Activated T-cell treated with anti-CD3 and anti-CD28 coated beads for 24 hours (primary cell): Measurements from ENCODE around the gene RBM4B.

Experiments used
- DNase-seq: peaks from one replicate; pipeline ENCODE4 v3.0.0-alpha.2; 2020; ENCODE audit warnings: low read depth

The RBM4B gene

GRCh38 chr11:66686801-66687750 is 9.4 kb upstream of the RBM4B start:
- no peak for DNase-seq

DNA sequence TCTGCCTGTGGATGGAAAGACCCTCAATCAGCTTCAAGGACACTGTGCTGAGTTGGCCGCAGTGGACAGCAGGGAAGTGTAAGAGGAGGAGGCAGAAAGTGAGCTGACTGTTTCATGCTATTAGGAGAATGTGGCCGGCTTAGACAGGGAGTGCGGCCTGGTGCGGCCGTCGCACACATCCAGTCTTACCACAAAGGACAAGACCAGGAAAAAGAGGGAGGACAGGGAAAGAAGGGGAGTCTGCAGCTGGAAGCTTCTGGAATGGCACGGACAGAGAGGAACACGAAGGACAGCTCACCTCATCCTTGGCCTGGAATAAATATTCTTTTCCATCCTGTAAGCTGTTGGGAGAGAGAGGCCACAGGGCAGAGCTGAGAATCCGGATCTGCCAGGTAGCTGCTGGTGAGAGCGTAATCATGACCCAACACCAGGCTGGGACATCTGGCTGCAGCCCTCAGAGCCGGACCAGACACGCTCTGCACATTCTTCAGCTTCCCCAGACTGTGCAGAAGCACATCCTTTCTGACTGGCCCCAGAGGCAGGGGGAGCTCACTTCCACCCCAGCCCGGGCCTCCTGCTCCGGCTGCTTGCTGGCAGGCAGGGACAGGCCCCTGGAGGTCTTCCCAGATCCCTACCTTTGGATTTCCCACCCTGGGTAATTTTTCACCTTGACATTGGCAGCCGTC is 8.6 kb upstream of the RBM4B start:
- DNase-seq = no peak

- DNase-seq = no peak
Measured at GRCh38 chr11:66685276-66686099, 7.8 kb upstream of the RBM4B start.

DNA sequence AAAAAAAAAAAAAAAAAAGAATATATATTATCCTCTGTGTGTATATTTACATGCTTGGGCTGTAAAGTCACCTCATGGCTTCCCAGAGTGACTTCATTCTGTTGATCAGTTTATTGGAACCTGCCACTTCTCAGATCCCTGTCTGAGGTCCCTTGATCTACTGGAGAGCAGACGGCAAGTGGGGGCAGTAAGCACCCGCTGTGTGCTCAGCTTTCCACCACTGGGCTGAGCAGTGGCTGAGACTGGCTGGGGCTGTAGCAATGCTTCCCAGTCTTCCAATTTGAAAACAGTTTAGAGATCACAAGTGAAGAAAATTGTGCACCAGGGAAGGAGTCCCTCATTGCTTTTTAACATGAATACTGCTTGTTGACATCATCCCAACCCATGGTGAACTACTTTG is 6.9 kb upstream of the RBM4B start:
- DNase-seq = no peak

- DNase-seq = no peak
Measured at GRCh38 chr11:66683877-66684276, 6.2 kb upstream of the RBM4B start.

- no peak for DNase-seq
Measured at GRCh38 chr11:66680966-66681645, 3.4 kb upstream of the RBM4B start.

- DNase-seq = no peak
Measured at GRCh38 chr11:66676931-66677598, 622 bp downstream of the RBM4B start.

GRCh38 chr11:66676282-66676919 is 1.3 kb downstream of the RBM4B start:
- no peak for DNase-seq

DNA sequence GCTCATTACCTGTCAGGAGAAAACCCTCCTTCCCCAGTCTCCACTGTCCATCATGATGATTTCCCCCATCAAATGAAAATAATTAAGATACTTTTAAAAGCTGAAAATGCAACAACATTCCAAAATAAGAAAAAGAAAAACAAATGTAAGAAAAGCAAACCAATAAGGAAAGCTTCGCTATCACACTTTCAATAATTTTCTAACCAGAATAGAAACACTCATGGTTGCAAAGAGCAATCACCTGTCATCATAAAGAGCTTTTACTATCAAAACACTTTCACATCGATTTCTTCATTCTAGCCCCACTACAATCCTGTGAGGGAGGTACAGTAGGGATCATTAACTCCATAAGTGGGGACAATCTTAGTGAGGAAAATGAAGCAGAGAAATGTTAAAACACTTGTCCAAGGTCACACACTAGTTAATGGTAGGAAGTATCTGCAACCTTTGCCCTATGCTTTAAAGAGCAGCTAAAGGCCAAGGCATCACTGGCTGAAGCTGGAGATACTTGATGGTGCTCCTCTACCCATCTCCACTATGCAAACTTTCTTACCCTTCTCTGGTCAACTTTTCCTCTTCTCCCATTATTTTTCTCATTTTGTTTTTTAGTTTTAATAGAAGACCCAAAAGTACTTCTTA is 2.6 kb downstream of the RBM4B start:
- DNase-seq = no peak

- no peak for DNase-seq
Measured at GRCh38 chr11:66670816-66671215, 6.9 kb downstream of the RBM4B start.

- no peak for DNase-seq
Measured at GRCh38 chr11:66665369-66665768, 12.3 kb downstream of the RBM4B start.

- no peak for DNase-seq
Measured at GRCh38 chr11:66663741-66664296, 13.9 kb downstream of the RBM4B start.

GRCh38 chr11:66659763-66660162 is 17.9 kb downstream of the RBM4B start:
- no peak for DNase-seq

DNA sequence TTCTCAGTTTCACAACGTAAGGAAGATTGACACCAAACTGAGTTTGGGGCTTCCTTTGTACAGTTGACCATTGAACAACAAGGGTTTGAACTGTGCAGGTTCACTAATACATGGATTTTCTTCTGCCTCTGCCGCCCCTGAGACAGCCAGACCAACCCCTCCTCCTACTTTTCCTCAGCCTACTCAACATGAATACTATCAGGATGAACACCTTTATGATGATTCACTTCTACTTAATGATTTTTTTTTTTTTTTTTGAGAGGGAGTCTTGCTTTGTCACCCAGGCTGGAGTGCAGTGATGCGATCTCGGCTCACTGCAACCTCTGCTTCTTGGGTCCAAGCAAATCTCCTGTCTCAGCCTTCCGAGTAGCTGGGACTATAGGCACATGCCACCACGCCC is 24.6 kb downstream of the RBM4B start:
- DNase-seq = no peak

DNA sequence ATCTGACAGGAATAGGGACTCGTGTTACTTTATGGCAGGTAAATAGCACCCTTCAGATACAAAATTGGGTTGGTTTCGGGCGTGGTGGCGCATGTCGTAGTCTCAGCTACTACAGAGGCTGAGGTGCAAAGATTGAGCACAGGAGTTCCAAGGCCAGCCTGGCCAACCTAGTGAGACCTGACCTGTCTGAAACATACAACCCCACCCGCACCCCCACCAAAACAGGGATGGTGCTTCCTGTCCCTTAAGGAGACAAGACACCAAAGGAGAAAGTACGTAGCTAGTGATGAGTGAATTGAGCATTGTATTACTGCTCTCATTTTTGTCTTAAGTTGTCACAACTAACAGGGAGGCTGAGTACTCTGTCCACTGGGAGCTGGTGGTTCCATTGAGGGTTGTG is 25.0 kb downstream of the RBM4B start:
- no peak for DNase-seq

GRCh38 chr11:66651016-66651415 is 26.7 kb downstream of the RBM4B start:
- no peak for DNase-seq

DNA sequence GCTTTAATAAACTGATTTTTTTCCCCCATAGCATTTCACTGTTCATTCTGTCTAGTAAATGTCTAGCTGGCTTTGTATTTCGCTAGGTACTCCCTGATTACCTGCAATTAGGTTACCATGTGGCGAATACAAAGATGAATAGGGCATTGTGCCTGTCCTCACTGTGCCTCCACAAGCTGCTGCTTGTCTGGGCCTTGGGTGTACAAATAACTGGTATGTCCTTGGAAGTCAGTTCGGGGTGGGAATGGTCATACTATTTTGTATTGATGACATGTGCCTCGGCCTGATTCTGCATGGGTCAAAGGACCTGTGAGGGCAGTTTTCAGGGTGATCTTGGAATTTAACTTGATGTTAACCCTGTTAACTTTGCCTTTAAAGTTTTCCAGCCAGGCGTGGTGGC is 27.8 kb downstream of the RBM4B start:
- DNase-seq = no peak

DNA sequence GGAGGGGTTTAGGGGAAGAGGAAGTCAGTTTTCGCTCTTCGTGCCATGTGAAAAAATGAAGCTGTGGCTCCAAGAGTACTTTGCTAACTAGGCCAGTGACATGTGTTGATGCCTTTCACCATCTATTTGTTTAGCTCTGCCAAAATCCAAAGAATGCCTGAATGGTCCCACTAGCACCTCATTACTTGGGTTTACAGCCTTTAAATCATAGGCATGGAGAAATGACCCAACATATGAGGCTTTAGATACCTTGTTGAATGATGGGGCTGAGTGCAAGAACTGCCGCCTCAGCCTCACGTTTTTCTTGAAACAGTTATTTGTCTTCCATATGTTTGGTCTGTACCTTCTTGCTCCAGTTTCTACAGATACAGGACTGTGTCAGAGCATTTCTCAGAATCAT is 30.9 kb downstream of the RBM4B start:
- DNase-seq = no peak

DNA sequence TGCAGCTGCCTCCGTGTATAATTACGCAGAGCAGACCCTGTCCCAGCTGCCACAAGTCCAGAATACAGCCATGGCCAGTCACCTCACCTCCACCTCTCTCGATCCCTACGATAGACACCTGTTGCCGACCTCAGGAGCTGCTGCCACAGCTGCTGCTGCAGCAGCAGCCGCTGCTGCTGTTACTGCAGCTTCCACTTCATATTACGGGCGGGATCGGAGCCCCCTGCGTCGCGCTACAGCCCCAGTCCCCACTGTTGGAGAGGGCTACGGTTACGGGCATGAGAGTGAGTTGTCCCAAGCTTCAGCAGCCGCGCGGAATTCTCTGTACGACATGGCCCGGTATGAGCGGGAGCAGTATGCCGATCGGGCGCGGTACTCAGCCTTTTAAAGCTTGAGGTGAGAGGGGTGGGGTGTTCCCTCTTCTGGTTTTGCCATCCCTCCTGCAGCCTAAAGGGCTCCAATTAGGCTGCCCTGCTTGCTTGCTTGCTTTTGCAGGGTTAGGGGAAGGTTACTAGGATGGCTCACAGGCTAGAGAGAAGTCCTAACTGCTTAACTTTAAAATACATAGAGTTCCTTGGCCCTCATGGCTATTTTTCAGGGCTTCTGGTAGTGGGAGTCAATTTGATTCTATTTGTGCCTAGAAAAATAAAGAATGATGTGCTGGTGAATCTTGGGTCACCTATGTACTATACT is 33.8 kb downstream of the RBM4B start:
- DNase-seq = no peak
